GM13976 (cell line): Measurements from ENCODE around the gene SH3TC1.
A peak's percentile ranks its signal among the peaks of the same experiment; 100 is the strongest.

Experiments
- DNase-seq: peaks from one replicate; pipeline ENCODE4 v3.0.0; 2012; ENCODE audit warnings: low spot score
- CTCF ChIP-seq: IDR thresholded peaks from 2 replicates; pipeline ENCODE4 v1.5.1; 2012; ENCODE audit warnings: borderline replicate concordance, mild to moderate bottlenecking; ENCODE audit not compliant: insufficient read depth; ENCODE audit errors: extremely low read depth, missing control alignments, control extremely low read depth
- in situ Hi-C: fragments of 300-500 bp; cut with MboI; formaldehyde crosslinking; loops from one replicate; pipeline ENCODE4 v1.12.0; 2022; ENCODE audit warnings: low sequenced_read_pairs, mixed read lengths, inconsistent platforms; ENCODE audit not compliant: unreplicated experiment

Gene SH3TC1

GRCh38 chr4:8158710-8159536 is 40.2 kb upstream of the SH3TC1 start, which contains the start of gene ABLIM2:
Gene ABLIM2, minus strand, starts transcription at chr4:8158813. Its CDS starts 124 bp downstream, at chr4:8158689.
- no peak for TF ChIP-seq CTCF
- peak; percentile 100 for DNase-seq
- in situ Hi-C loops, result no loop called here

GRCh38 chr4:8159537-8160232 is 39.4 kb upstream of the SH3TC1 start:
- TF ChIP-seq CTCF, result no peak
- in situ Hi-C loops, result no loop called here
- no peak for DNase-seq

- in situ Hi-C loops, result no loop called here
- DNase-seq, result no peak
- TF ChIP-seq CTCF, result no peak
Observed at GRCh38 chr4:8160233-8160560, 38.9 kb upstream of the SH3TC1 start.

- no peak for DNase-seq
- in situ Hi-C loops, result no loop called here
Observed at GRCh38 chr4:8160572-8160971, 38.5 kb upstream of the SH3TC1 start.

GRCh38 chr4:8162625-8163024 is 36.5 kb upstream of the SH3TC1 start:
- in situ Hi-C loops, result no loop called here
- no peak for DNase-seq

More at GRCh38 chr4:8160572-8160971, 38.5 kb upstream of the SH3TC1 start:
- no peak for TF ChIP-seq CTCF

GRCh38 chr4:8163026-8163425 is 36.1 kb upstream of the SH3TC1 start:
- DNase-seq, result no peak
- in situ Hi-C loops, result no loop called here
- TF ChIP-seq CTCF, result no peak

More at GRCh38 chr4:8162625-8163024, 36.5 kb upstream of the SH3TC1 start:
- TF ChIP-seq CTCF, result no peak
